GM12801 (cell line): ENCODE data around the gene RAMP3.

Experiments
- CTCF ChIP-seq: IDR thresholded peaks from one replicate; pipeline ENCODE4 v1.5.1; 2011; ENCODE audit warnings: control low read depth; ENCODE audit not compliant: insufficient read length; ENCODE audit errors: extremely low read depth

The RAMP3 gene

DNA sequence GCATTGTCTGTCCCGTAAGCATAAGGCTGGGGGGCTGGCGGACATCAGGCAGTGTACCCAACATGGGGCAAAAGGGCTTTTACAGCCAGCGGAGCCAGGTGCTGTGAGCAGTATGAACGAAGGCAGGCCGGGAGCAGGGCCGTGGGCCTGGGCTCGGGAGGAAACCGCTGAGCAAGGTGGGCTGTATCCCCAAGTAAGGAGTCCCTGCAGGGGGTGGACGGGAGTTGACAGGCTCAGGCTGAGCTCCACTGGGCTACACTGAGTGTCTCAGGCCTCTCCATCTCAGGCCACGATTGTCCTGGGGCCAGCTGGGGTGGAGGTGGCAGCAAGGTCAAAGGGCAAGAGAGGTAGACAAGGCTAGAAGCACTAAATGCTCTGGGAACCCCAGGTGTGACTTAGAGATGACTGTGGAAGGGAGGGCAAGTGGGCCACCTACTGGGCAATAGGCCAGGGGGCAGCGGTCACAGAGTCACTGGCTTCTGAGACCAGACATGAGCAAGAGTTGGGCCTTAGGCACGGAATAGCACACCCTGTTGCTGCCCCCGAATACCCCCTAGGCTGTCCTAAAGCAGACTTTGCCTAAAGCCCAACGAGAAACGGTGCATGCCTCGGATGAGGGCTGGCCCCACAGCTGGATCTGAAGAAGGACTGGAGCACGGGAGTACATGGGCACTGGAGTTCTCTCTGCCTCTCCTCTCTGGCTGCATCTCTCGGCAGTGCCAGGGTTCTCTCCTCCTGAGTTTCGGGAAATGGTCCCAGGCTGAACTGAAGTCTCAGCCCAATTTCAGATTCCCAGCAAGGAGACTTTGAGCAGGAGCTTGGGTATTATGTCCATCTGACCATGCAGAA lies 10.8 kb upstream of the RAMP3 start:
- TF ChIP-seq CTCF, result no peak

DNA sequence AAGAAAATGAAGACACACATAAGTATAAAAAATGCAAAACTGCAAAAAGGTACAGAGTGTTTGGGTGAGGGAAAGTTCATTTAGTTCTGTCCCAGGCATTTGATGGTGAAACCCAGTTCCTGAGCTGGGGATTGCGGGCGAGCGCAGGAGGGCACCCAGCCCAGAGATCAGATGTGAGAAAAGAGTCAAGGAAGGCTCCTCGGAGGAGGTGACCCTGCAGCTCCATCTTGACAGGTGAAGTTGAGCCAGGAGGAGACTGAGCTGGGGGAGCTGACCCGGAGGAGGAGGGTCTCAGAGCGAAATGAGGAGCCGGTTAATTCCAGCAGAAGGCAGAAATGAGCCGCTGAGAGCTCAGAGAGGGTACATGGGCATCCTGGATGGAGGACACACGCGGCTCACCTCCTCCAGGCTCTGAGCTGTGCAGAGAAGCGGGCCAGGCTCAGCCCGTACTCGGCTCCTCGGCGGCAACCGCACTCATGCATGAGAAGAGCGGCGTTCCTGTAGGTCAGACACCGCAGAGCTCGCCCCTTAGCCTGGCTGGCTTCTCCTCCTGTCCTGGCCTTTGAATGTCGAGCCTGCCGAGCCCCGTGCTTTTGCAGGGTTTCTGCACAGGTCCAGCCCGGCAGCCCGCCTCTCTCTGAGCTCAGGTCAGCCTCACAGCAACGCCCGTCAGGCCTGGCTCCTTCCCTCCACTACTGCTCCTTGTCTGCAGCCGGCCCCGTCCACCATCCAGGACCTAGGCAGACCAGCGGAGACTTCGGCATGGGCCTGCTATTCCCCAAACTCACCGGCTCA lies 9.5 kb upstream of the RAMP3 start:
- no peak for TF ChIP-seq CTCF

DNA sequence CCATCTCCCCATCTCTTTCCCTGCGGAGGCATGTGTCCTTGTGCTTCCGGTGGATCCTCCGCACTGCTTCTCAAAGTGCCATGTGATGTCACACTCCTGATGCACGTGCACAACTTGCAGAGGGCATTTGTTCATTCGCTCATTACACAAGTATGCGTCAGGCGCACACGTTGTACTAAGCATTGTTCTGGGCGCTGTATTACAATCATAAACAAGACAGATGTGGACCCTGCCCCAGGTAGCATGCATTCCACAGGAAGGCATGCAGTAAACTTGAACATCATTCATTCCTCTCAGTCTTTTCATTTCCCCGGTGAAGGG lies 9.0 kb upstream of the RAMP3 start:
- TF ChIP-seq CTCF, result no peak

GRCh38 chr7:45149606-45150005 lies 8.0 kb upstream of the RAMP3 start:
- TF ChIP-seq CTCF, result no peak

DNA sequence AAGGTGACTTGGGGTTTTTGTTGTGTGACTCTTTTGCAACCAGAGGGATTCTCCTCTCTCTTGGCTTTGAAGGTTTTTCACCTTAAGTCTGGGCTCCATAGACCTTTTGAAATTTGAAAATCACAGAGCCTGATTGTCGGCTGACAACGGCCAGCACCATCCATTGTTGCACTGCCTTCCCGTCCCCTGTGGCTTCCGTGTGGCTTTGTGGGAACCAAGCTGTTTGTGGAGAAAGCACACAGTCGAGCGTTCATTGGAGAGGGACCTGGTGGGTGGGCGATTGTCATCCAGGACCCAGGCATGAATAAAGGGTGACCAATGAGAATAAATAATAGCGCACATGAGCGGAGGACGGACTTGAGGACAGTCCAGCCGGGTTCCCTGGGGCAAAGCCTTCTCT lies 7.4 kb upstream of the RAMP3 start:
- TF ChIP-seq CTCF, result no peak

GRCh38 chr7:45151131-45151684 lies 6.4 kb upstream of the RAMP3 start:
- TF ChIP-seq CTCF, result no peak

GRCh38 chr7:45151967-45152366 lies 5.6 kb upstream of the RAMP3 start:
- TF ChIP-seq CTCF, result no peak
